ENCODE measurements around the gene RAB8B.

Gene RAB8B

GRCh38 chr15:63260791-63261190 lies 71.4 kb downstream of the RAB8B start:
- Histone ChIP-seq H3K9ac (no peak overlapping the region), H3K27me3 (ENCODE audit: control insufficient read depth, insufficient read depth, low read length) (no peaks in the 10 kb centered on the region), H3K27ac (no peak overlapping the region), H3K79me2 (no peaks in the 10 kb centered on the region), H3K36me3 (ENCODE audit: control insufficient read depth, insufficient read depth, low read length) (no peaks in the 10 kb centered on the region), H3K4me3 (ENCODE audit: low read depth, low read length) (no peak overlapping the region), H3K4me2 (ENCODE audit: low read length) (no peak overlapping the region), H2AFZ (no peak overlapping the region), H3K4me1 (no peaks in the 10 kb centered on the region), H3K9me3 (ENCODE audit: control insufficient read depth, low read length) (no peaks in the 10 kb centered on the region)
- no peak for TF ChIP-seq CTCF (IDR thresholded peaks at IDR 0.05)

- no peak overlapping the region for H3K4me3 ChIP-seq (ENCODE audit: low read depth, low read length)
- no peaks in the 10 kb centered on the region for H3K27me3 ChIP-seq (ENCODE audit: control insufficient read depth, insufficient read depth, low read length)
- no peaks in the 10 kb centered on the region for H3K79me2 ChIP-seq
- H3K27ac ChIP-seq = no peak overlapping the region
- H3K9me3 ChIP-seq (ENCODE audit: control insufficient read depth, low read length) = no peaks in the 10 kb centered on the region
- no peak for TF ChIP-seq CTCF (IDR thresholded peaks at IDR 0.05)
- no peak overlapping the region for H2AFZ ChIP-seq
- H3K4me2 ChIP-seq (ENCODE audit: low read length) = no peak overlapping the region
- H3K9ac ChIP-seq = no peak overlapping the region
- H3K36me3 ChIP-seq (ENCODE audit: control insufficient read depth, insufficient read depth, low read length) = no peaks in the 10 kb centered on the region
- no peaks in the 10 kb centered on the region for H3K4me1 ChIP-seq
Observed at GRCh38 chr15:63261311-63261710, 71.9 kb downstream of the RAB8B start.

- TF ChIP-seq CTCF (IDR thresholded peaks at IDR 0.05) = no peak
- H2AFZ ChIP-seq = no peak overlapping the region
- H3K4me3 ChIP-seq (ENCODE audit: low read depth, low read length) = no peak overlapping the region
- no peak overlapping the region for H3K27ac ChIP-seq
- H3K27me3 ChIP-seq (ENCODE audit: control insufficient read depth, insufficient read depth, low read length) = no peaks in the 10 kb centered on the region
- no peaks in the 10 kb centered on the region for H3K4me1 ChIP-seq
- no peaks in the 10 kb centered on the region for H3K36me3 ChIP-seq (ENCODE audit: control insufficient read depth, insufficient read depth, low read length)
- H3K79me2 ChIP-seq = no peaks in the 10 kb centered on the region
- no peak overlapping the region for H3K9ac ChIP-seq
- no peak overlapping the region for H3K4me2 ChIP-seq (ENCODE audit: low read length)
- H3K9me3 ChIP-seq (ENCODE audit: control insufficient read depth, low read length) = no peaks in the 10 kb centered on the region
Observed at GRCh38 chr15:63263519-63263918, 74.1 kb downstream of the RAB8B start.

- no peak overlapping the region for H3K4me2 ChIP-seq (ENCODE audit: low read length)
- H3K36me3 ChIP-seq (ENCODE audit: control insufficient read depth, insufficient read depth, low read length) = no peaks in the 10 kb centered on the region
- H3K4me1 ChIP-seq = no peaks in the 10 kb centered on the region
- no peak for TF ChIP-seq CTCF (IDR thresholded peaks at IDR 0.05)
- no peaks in the 10 kb centered on the region for H3K27me3 ChIP-seq (ENCODE audit: control insufficient read depth, insufficient read depth, low read length)
- no peaks in the 10 kb centered on the region for H3K9me3 ChIP-seq (ENCODE audit: control insufficient read depth, low read length)
- H3K79me2 ChIP-seq = no peaks in the 10 kb centered on the region
- H3K27ac ChIP-seq = no peak overlapping the region
- H2AFZ ChIP-seq = no peak overlapping the region
- no peak overlapping the region for H3K9ac ChIP-seq
- H3K4me3 ChIP-seq (ENCODE audit: low read depth, low read length) = no peak overlapping the region
Observed at GRCh38 chr15:63264688-63265293, 75.4 kb downstream of the RAB8B start.

- Histone ChIP-seq H3K9me3 (ENCODE audit: control insufficient read depth, low read length) (no peaks in the 10 kb centered on the region), H3K4me1 (no peaks in the 10 kb centered on the region), H3K27ac (no peak overlapping the region), H2AFZ (no peak overlapping the region), H3K9ac (no peak overlapping the region), H3K79me2 (no peaks in the 10 kb centered on the region), H3K36me3 (ENCODE audit: control insufficient read depth, insufficient read depth, low read length) (no peaks in the 10 kb centered on the region), H3K27me3 (ENCODE audit: control insufficient read depth, insufficient read depth, low read length) (no peaks in the 10 kb centered on the region), H3K4me2 (ENCODE audit: low read length) (no peak overlapping the region), H3K4me3 (ENCODE audit: low read depth, low read length) (no peak overlapping the region)
- no peak for TF ChIP-seq CTCF (IDR thresholded peaks at IDR 0.05)
Observed at GRCh38 chr15:63274427-63274826, 85.0 kb downstream of the RAB8B start.
